ENCODE results near the gene PNKD. TPM values are rescaled to one million over a fixed set of nuclear protein-coding genes. Genes with fewer than 3 reads are reported as not detected.

Gene PNKD
- total RNA-seq, 1 donor from 2014 or later = 28.9 TPM

- no peaks in the 10 kb centered on the region for H3K27me3 Mint-ChIP-seq (ENCODE audit: low read depth)
- no peak for TF ChIP-seq CTCF (IDR thresholded peaks at IDR 0.05)
- no peaks in the 10 kb centered on the region for H3K36me3 Mint-ChIP-seq (ENCODE audit: low read depth)
- H3K4me1 Mint-ChIP-seq (ENCODE audit: low read depth) = peaks cover 11% of the 10 kb centered on the region
- H3K9me3 Mint-ChIP-seq (ENCODE audit: low read depth) = no peaks in the 10 kb centered on the region
- no peak overlapping the region for H3K4me3 Mint-ChIP-seq (ENCODE audit: unreplicated experiment)
- no peak for DNase-seq (ENCODE audit: low spot score)
- H3K27ac Mint-ChIP-seq (ENCODE audit: unreplicated experiment) = no peak overlapping the region
Observed at GRCh38 chr2:218317303-218317630, 46.9 kb downstream of the PNKD start.

- no peaks in the 10 kb centered on the region for H3K36me3 Mint-ChIP-seq (ENCODE audit: low read depth)
- H3K4me3 Mint-ChIP-seq (ENCODE audit: unreplicated experiment) = no peak overlapping the region
- no peak for TF ChIP-seq CTCF (IDR thresholded peaks at IDR 0.05)
- no peak for DNase-seq (ENCODE audit: low spot score)
- no peak overlapping the region for H3K27ac Mint-ChIP-seq (ENCODE audit: unreplicated experiment)
- peaks cover 16% of the 10 kb centered on the region for H3K4me1 Mint-ChIP-seq (ENCODE audit: low read depth)
- no peaks in the 10 kb centered on the region for H3K9me3 Mint-ChIP-seq (ENCODE audit: low read depth)
- H3K27me3 Mint-ChIP-seq (ENCODE audit: low read depth) = no peaks in the 10 kb centered on the region
Observed at GRCh38 chr2:218317835-218318234, 47.5 kb downstream of the PNKD start.

GRCh38 chr2:218318241-218318640, 47.9 kb downstream of the PNKD start:
- no peak for TF ChIP-seq CTCF (IDR thresholded peaks at IDR 0.05)
- H3K4me1 Mint-ChIP-seq (ENCODE audit: low read depth) = peaks cover 16% of the 10 kb centered on the region
- no peak for DNase-seq (ENCODE audit: low spot score)
- H3K27me3 Mint-ChIP-seq (ENCODE audit: low read depth) = no peaks in the 10 kb centered on the region
- H3K9me3 Mint-ChIP-seq (ENCODE audit: low read depth) = no peaks in the 10 kb centered on the region
- no peaks in the 10 kb centered on the region for H3K36me3 Mint-ChIP-seq (ENCODE audit: low read depth)
- no peak overlapping the region for H3K27ac Mint-ChIP-seq (ENCODE audit: unreplicated experiment)
- no peak overlapping the region for H3K4me3 Mint-ChIP-seq (ENCODE audit: unreplicated experiment)

- no peak for TF ChIP-seq CTCF (IDR thresholded peaks at IDR 0.05)
- Mint-ChIP-seq H3K27me3 (ENCODE audit: low read depth) (no peaks in the 10 kb centered on the region), H3K9me3 (ENCODE audit: low read depth) (no peaks in the 10 kb centered on the region), H3K4me3 (ENCODE audit: unreplicated experiment) (no peak overlapping the region), H3K4me1 (ENCODE audit: low read depth) (peaks cover 29% of the 10 kb centered on the region), H3K36me3 (ENCODE audit: low read depth) (no peaks in the 10 kb centered on the region), H3K27ac (ENCODE audit: unreplicated experiment) (no peak overlapping the region)
- no peak for DNase-seq (ENCODE audit: low spot score)
Observed at GRCh38 chr2:218319813-218320365, 49.6 kb downstream of the PNKD start.

- Mint-ChIP-seq H3K4me3 (ENCODE audit: unreplicated experiment) (no peak overlapping the region), H3K4me1 (ENCODE audit: low read depth) (peaks cover 33% of the 10 kb centered on the region)
Observed at GRCh38 chr2:218320704-218321336, 50.5 kb downstream of the PNKD start.

More at GRCh38 chr2:218320704-218321336, 50.5 kb downstream of the PNKD start:
- H3K36me3 Mint-ChIP-seq (ENCODE audit: low read depth) = no peaks in the 10 kb centered on the region
- H3K27ac Mint-ChIP-seq (ENCODE audit: unreplicated experiment) = no peak overlapping the region
- H3K27me3 Mint-ChIP-seq (ENCODE audit: low read depth) = no peaks in the 10 kb centered on the region
- DNase-seq (ENCODE audit: low spot score) = no peak
- H3K9me3 Mint-ChIP-seq (ENCODE audit: low read depth) = no peaks in the 10 kb centered on the region
- no peak for TF ChIP-seq CTCF (IDR thresholded peaks at IDR 0.05)
